Measurements from ENCODE around the gene KLHDC7B.

The KLHDC7B gene

DNA sequence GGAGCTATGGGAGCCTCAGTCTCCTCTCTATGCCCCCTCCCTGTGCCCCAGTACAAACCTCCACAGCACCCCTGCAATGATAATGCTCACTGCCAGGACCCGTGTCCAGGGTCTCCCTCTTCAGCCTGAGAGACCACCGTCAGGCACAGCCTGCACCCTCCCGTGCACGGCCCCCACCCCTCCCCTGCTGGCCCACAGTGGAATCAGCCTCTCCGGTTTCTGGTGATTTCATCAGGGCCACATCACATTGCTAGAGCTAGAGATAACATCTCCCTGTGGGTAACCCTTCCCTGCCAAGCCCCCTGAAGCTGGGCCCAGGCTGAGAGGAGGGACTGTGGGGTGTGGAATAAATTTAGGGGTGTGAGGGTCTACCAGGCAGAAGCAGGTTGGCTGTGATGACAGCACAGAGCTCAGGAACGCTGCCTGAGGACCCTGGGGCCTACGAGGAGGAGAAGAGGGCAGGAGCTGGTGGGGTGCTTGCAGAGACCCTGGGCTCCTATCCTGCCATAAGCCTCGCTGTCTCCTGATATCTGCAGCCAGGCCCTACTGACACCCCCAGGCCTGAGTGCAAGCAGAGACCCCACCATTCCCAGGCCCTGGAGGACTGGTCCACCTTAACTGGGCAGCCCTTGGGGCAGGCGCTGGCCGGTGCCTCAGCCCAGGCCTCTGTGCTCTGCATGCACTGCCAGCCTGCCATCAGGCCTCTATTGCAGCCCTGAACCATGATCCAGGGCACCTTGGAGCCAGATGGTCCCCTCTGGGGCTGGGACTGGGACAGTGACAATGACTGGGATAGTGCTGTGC is at the start of gene KLHDC7B:
Gene KLHDC7B, plus strand, starts transcription at position 378 of the 804 bp plus-strand sequence. Its CDS starts 345 bp downstream, at position 723.
- no peak for DNase-seq

DNA sequence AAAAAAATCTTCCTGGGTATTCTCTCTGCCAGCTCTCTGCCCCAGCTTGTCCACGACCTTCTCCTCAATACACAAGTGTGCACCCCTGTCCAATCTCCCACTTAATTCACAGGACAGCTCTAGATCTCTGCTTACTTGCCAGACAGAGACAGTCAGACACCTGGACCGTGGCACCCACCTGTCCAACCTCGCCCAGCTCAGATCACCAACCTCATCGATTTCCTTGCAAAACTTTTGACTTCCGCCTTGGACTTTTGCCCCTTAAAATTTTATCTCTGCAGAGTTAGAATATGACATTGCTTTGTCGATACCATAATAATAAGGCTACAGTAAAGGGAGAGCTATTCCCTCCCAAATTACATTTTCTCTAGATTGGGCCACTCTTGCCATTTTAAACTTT is 48.6 kb upstream of the KLHDC7B start:
- no peak for DNase-seq

DNA sequence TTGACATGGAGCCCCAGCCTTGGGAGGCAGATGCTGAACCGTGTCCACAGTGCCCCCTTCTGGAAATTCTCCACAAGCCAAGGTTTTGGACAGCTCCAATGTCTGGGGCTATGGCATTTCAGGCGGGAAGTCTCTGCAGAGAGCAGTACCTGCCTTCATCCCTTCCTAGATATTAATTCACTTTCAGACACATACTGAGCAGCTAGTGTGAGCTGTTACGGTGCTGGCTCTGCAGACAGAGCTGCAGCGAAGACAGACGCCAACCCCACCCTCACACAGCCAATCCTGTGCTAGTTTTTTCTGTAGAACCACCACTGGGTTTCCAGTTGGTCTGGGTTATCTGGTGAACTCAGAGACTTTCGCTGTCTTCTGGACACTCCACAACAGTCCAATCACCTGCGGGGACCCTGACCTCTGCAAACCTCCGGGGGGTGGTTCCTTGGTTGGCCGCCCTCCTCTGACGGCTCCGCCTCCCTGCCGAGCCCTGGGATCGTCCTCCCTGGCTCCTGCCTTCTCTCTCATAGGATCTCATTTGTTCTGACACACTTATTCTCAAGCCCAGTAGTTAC is 47.3 kb upstream of the KLHDC7B start:
- peak; percentile 78 for DNase-seq

DNA sequence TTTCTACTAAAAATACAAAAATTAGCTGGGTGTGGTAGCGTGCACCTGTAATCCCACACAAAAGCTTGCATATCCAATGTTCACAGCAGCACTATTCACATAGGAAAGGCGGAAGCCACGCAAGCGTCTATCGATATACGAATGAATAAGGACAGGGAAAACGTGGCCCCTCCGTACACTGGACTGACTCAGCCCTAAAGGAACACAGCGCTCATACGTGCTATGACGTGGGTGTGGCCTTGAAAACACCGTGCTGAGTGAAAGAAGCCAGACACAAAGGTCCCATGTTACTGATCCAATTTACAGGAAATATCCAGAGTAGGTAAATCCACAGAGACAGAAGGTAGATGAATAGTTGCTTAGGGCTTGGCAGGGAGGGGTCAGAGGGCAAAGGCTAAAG is 45.2 kb upstream of the KLHDC7B start:
- no peak for DNase-seq

DNA sequence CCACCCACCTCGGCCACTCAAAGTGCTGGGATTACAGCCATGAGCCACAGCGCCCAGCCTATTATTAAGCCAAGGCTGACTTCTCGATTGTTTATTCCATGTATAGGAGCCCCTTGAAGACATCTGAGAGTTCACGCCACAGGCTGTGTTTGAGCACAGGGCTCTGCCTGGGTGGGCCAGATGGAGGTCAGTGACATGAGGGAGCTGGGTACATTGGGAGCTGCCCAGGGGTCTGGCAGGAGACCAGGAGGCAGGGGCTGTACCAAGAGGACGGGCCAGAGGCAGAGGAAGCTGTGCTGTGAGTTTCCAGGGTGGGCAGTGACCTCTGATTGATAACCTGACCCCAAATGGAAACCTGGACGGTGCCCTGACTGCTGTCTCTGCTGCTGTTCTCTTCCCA is 43.6 kb upstream of the KLHDC7B start:
- no peak for DNase-seq

DNA sequence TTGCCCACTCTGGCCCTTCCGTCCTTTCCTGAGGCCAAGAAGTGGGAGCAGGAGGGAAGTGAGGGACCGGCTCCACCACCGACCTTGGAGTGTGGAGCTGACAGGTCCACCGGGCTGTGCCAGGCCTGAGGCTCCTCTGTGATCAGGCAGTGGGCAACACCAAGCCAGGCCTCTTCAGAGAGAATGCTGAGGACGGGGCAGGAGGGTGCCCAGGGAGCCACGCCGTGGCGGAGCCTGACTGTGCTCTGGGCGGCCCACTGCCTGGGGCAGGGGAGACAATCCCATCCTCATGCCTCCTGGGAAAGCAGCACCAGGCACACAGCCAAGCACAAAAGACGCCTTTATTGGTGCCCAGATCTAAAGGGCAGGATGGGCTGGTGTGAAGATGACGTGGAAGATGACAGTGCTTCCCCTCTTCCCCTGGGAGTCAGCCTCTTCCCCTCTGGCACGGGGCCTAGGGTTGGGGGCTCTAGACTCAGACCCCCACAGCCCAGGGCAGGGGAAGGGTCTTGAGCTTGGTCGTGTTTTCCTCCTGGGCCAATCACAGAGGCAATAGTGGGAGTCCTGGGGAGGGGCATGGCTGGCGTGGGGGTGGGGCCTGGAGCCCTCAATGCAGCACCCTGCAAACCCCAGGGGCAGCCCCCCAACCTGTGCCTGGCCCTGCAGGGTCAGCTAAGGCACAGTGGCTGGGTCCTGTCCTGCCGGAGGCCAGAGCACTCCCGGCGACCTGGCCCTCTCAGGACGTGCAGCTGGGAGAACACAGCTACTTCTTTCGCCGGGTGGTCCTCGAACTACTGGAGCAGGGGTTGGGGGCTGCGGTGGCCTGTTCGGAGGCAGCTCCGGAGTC is 42.8 kb upstream of the KLHDC7B start:
- DNase-seq, result no peak

DNA sequence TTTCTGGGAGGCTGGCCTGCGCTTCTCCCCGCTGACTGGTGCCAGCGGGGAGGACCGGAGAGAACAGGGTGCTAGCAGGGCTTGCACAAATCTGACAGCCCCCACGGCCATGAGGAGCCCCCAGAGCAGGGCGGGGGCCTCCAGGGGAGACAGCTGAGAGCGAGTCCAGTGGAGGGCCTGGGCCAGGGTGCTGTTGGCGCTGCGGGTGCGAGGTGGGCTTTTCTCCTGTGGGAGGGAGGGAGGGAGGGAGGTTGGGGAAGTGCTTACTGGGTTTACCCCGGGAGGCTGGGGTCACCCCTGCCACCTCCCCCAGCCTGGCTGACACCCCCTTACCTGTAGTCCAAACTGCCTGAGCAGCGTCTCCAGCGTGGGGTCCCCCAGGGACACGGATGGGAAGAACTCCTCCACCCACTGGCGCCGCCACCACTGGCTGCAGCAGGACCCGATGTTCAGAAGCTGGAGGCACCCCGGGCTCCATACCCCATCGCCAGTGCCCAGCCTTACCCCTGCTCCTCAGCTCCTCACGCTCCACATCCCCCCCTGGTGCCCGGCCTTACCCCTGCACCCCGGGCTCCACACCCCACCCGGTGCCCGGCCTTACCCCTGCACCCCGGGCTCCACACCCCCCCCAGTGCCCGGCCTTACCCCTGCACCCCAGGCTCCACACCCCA is 42.1 kb upstream of the KLHDC7B start:
- DNase-seq, result no peak

DNA sequence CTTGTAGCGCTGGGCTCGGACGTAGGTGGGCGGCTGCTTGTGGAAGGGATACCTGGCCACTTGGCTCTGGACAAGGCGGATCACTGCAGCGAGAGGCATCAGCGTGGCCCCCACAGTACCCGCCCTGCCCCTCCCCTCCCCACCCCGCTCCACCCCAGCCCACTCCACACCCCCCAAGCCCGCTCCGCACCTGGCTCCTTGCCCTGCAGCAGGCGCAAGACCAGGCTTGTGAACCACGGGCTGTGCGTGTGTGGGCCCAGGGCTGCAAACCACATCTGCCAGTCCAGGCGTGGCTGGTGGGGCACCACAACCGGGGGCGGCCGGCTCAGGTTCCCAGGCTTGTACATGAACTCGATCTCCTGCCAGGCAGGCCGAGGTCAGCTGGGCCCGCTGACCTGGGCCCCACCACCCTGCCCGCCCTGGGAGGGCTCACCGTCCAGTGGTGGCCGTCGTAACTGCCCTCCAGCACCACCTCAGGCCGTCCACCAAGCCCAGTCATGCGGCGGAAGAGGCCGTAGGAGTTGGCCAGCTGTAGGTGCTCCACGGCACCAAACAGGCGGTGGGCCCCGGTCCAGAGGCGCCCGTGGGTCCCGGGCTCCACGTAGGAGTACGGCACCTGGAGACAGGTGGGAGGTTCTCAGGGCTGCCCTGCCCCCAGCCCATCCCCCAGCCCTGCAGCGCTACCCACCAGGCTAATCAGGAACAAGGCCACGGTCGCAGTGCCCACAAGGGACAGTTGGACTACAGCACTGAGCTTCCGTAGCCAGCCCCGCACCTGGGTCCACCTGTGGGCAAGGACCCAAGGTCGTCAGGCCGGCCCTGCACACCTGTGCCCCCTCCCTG is 41.1 kb upstream of the KLHDC7B start:
- DNase-seq, result no peak

DNA sequence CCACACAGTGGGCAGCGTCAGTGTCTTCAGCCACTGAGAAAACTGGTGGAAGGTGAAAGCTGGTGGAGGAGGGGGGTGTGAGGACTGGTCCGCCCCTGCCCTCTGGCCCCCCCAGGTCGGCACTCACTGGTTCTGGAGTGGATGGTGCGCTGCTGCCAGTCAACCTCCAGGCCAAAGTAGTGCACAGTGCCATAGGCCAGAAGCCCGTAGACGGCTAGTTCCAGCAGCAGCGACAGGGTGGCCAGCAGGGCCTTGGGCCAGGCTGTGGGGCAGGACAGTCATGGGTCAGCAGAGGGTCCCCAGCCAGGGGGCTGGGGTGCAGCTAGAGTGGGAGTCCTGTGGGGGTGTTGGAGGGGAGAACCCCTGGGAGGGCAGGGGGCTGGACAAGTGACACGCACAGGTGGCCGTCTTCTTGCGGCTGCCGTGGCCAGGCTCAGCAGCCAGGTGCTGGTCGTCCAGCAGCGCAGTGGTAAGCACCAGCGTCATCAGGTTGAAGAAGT is 40.4 kb upstream of the KLHDC7B start:
- no peak for DNase-seq

DNA sequence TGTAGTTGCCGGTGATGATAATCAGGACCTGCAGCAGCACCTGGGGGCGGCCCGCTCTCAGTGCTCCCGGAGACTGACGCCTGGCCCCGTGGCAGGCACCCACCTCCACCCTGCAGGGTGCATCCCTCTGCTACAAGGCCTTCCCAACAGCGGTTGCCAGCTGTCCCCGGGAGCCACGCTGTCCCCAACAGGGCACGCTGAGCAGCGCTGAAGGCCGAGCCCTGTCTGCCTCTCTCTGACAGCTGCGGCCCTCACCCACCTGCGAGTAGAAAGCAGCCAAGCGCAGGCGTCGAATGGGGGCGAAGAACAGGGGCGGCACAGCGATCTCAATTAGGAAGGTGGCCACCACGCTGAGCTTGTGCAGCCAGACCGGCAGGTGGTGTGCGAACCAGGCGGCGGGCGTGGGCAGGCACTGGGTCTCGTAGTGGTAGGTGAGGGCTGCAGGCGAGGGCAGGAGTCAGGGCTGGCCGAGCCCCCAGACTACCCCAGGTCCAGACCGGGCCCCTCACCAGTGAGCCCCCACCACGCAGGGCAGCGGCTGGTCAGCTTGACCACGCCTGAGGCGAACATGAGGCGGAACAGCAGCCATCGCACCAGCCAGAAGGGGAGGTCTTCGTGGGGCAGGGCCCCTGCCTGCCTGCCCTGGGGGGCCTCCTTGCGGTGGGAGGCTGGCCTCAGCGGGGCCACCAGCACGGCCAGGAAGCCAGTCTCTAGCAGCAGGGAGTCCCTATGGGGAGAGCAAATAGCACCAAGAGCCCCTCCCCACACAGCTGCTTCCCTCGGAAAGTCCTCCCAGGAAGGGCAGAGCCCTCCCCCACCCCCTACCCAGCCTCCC is 39.7 kb upstream of the KLHDC7B start:
- DNase-seq, result peak; percentile 83

DNA sequence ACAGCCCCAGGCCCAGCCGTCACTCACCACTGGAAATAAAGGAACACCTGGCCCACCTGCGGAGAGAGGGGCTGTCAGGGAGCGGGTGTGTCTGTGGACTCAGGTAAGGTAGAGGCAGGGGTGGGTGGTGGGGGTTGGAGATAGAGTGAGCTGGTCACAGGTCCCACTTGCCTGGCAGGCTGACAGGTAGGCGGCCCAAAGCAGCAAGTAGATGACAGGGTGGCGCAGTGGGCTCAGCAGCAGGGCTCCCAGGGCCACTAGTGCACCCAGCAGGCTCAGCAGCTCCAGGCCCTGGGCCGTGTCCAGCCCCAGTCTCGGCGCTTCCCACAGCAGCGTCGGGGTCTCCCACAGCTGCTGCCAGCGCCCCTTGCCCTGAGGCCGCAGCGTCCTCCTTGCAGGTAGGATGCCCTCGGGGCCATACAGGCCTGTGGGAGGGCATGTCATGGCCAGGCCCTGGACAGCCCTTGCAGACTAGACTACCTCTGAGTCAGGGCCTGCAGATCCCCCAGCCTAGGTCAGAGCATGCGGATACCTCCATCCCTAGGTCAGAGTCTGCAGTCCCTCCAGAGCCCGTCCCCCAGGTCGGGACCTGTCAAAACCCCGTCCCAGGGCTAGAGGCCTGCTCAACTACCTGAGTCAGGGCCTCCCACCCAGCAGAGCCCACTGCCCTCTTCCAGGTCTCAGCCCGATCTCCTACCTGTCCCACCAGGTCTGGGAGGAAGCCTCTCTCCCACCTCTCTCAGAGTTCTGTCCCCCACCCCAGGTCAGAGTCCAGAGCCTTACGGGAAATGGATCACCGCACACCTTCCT is 38.9 kb upstream of the KLHDC7B start:
- peak; percentile 98 for DNase-seq

DNA sequence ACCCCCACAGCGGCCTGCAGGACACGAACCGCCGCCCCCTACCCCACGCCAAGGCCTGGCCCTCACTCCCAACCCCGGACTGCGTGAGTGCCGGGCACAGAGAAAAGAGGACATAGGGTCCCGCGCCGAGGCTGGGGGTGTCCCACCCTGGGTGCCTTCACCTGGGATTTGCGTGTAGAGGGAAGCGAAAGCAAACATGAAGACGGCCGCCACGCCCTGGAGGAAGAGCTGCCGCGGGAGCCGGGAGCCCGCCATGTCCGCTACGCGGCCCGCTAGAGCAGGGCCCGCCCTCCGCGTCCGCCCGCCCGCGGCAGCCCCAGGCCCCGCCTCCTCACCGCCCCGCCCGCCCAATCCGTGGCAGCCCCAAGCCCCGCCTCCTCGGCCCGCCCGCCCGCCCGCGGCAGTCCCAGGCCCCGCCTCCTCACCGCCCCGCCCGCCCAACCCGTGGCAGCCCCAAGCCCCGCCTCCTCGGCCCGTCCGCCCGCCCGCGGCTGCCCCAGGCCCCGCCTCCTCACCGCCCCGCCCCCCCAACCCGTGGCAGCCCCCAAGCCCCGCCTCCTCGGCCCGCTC is 38.2 kb upstream of the KLHDC7B start, which contains the start of gene LMF2:
Gene LMF2, minus strand, starts transcription at position 282 of the 570 bp plus-strand sequence. Its CDS starts 27 bp downstream, at position 255.
- DNase-seq, result peak; percentile 97

DNA sequence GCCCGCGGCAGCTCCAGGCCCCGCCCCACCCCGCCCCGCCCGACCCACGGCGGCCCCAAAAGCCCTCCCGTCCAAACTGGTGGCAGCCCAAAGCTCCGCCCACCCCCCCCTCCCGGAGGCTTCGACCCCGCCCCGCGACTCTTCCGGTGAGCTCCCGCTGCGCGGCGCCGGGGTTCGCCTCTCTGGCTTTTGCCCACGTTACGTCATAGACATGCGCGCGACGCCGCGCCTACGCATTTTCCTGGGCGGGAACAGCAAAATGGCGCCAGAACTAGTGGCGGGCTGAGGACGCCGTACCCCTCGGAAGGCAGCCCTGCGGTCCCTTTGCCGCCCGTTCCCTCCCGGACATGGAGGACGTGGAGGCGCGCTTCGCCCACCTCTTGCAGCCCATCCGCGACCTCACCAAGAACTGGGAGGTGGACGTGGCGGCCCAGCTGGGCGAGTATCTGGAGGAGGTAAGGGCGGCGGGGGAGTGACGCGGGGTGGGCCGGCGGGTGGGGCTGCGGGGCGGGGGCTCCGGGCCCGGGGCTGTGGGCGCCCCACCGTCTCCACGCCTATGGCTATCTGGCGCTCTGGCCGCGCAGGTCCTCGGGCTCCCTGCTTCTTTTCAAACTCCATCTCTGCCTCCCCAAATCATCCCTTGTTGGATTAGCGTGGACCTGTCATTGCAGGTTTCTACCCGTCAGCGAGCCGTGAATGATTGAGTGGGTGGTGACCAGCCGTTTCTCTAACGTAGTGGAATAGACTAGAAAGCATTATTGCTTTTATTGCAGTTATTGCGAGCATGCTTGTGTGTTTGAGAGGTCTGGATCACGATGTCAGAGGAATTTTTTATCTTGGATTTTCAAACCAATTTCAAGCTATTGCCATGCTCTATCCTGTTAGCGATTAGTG is 37.5 kb upstream of the KLHDC7B start, which contains the start of gene NCAPH2:
Gene NCAPH2, plus strand, starts transcription at position 234 of the 894 bp plus-strand sequence. Its CDS starts 114 bp downstream, at position 348.
- DNase-seq, result peak; percentile 99

DNA sequence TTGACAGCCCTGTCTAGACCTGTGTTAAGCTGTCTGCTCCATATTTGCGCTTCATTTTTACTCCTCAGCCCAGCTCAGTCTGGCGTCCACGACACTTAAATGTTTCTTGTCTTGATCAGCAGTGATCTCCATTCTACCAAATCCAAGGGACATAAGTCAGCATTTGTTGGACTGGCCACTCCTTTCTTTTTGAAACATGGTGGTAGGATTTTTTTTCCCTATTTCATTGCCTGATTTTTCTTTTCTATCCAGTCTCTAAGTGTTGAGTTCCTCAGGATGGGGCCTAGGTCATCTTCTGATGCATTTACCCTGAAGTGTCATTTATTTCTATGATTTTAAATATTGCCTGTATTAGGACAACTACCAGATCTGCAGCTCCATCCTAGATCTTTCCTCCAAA is 36.8 kb upstream of the KLHDC7B start:
- DNase-seq, result peak; percentile 53

DNA sequence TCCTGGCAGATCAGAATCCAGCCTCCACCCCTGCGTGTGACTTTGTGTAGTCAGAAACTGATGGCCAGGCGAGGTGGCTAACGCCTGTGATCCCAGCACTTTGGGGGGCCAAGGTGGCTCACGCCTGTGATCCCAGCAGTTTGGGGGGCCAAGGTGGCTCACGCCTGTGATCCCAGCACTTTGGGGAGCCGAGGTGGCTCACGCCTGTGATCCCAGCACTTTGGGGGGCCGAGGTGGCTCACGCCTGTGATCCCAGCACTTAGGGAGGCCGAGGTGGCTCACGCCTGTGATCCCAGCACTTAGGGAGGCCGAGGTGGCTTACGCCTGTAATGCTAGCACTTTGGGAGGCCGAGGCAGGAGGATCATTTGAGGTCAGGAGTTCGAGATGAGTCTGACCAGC is 32.5 kb upstream of the KLHDC7B start:
- DNase-seq, result no peak

DNA sequence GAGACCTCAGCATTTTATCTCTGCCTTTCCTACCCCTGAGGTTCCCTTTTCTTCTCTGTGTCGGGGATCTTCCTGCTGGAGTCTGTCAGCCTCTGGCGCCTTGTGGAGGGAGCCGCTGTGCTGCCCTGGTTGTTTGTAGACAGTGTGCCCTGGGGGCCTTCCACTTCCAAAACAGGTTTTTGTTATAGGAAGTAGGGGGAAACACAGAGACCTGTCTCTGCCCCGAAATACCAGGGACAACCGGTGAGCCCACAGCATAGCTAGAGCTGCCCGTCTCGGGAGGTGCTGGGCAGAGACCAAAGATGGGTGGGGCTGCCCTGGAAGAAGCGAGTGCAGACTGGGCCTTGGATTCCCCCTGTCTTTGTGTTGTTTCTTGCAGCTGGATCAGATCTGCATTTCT is 29.6 kb upstream of the KLHDC7B start:
- no peak for DNase-seq

DNA sequence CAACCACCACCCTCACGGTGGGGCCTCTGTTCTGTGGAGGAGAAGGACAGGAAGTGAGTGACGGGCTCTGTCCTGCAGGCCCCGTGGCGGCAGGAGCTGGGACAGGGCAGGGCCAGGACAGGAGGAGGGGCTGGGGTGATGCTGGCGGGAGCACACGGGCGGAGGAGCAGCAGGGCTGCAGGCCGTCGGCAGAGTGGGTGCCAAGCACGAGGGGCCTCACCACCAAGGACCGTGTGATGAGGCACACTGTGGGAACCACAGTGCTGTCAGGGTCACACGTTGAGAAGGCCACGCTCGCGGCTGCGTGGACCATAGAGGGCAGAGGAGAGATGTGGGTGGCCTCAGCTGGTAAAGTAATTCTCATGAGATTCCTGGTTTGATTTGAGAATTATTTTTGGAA is 28.8 kb upstream of the KLHDC7B start:
- DNase-seq, result no peak

DNA sequence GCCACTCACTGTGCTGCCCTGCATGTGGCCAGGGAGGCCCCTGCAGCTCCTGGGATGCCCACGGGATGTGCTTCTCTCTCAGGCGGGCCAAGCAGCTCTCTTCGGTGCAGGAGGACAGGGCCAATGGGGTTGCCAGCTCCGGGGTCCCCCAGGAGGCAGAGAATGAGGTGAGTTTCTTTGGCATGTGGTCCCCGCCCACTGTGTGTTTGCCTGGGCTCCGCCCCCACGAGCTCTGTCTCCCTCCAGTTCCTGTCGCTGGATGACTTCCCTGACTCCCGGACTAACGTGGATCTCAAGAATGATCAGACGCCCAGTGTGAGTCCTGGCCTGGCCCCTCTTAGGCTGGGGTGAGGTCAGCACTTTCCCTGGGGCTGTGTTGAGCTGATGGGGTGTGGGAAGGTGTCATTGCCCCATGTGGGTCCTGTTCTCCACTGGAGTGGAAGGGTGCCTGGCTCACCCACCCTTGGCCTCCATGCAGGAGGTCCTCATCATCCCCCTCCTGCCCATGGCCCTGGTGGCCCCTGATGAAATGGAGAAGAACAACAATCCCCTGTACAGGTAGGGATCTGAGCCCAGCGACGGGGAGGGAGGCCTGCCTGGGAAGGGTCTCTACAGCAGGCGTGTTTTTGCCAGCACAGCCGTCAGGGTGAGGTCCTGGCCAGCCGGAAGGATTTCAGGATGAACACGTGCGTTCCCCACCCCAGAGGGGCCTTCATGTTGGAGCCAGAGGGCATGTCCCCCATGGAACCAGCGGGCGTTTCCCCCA is 28.0 kb upstream of the KLHDC7B start:
- no peak for DNase-seq

All from NCI-H69 (cell line).